ENCODE results near the gene SDK1. TPM values are rescaled to one million over a fixed set of nuclear protein-coding genes. Genes with fewer than 3 reads are reported as not detected.
"Not testable (repeated sequence)": the region's sequence is repeated elsewhere in the genome, so short reads cannot be mapped to it uniquely, and the experiment has no call there.

The SDK1 gene
- total RNA-seq, 2 experiments from 2014 or later, result 0.19 to 0.36 TPM

- ChIA-PET CTCF (ENCODE audit: unreplicated experiment) (no interaction called here), POLR2A (no interaction called here)
- Histone ChIP-seq H4K20me1 (ENCODE audit: insufficient read depth, low read length) (no peaks in the 10 kb centered on the region), H3K4me3 (ENCODE audit: low read depth, low read length, poor library complexity, severe bottlenecking) (no peak overlapping the region), H3K79me2 (ENCODE audit: insufficient read depth, low read depth, low read length) (no peaks in the 10 kb centered on the region), H3K27ac (ENCODE audit: low read depth, low read length, poor library complexity, severe bottlenecking) (no peak overlapping the region), H3K9me3 (ENCODE audit: low read length) (no peaks in the 10 kb centered on the region), H3K9me2 (ENCODE audit: insufficient read depth, low read length) (no peaks in the 10 kb centered on the region), H3K36me3 (ENCODE audit: insufficient read depth, low read length) (no peaks in the 10 kb centered on the region), H2AFZ (ENCODE audit: low read length) (no peak overlapping the region), H3K4me2 (ENCODE audit: low read length) (no peak overlapping the region), H3K4me1 (ENCODE audit: insufficient read depth, low read length, poor library complexity, severe bottlenecking) (no peaks in the 10 kb centered on the region)
- BruUV-seq (replicated peaks), result no TSS peak
- DNase-seq (ENCODE audit: low spot score), result no peak
- intact Hi-C loops (cut with micrococcal nuclease; ENCODE audit: unreplicated experiment), result no loop called here
- TF ChIP-seq EZH2phosphoT487 (IDR thresholded peaks at IDR 0.05; ENCODE audit: borderline replicate concordance, low read depth, low read length) (no peak), CTCF (conservative IDR thresholded peaks at IDR 0.05; ENCODE audit: low read length) (no peak)
Observed at GRCh38 chr7:4215176-4215720, 914.2 kb downstream of the SDK1 start.

GRCh38 chr7:4216016-4216415 is 915.0 kb downstream of the SDK1 start:
- H3K4me2 ChIP-seq (ENCODE audit: low read length), result no peak overlapping the region
- POLR2A ChIA-PET, result no interaction called here
- no peak overlapping the region for H3K27ac ChIP-seq (ENCODE audit: low read depth, low read length, poor library complexity, severe bottlenecking)
- H3K36me3 ChIP-seq (ENCODE audit: insufficient read depth, low read length), result no peaks in the 10 kb centered on the region
- no TSS peak for BruUV-seq (replicated peaks)
- DNase-seq (ENCODE audit: low spot score), result no peak
- H2AFZ ChIP-seq (ENCODE audit: low read length), result no peak overlapping the region
- intact Hi-C loops (cut with micrococcal nuclease; ENCODE audit: unreplicated experiment), result no loop called here
- no peak overlapping the region for H3K4me3 ChIP-seq (ENCODE audit: low read depth, low read length, poor library complexity, severe bottlenecking)
- TF ChIP-seq EZH2phosphoT487 (IDR thresholded peaks at IDR 0.05; ENCODE audit: borderline replicate concordance, low read depth, low read length) (no peak), CTCF (conservative IDR thresholded peaks at IDR 0.05; ENCODE audit: low read length) (no peak)
- H3K4me1 ChIP-seq (ENCODE audit: insufficient read depth, low read length, poor library complexity, severe bottlenecking), result no peaks in the 10 kb centered on the region
- no peaks in the 10 kb centered on the region for H3K9me3 ChIP-seq (ENCODE audit: low read length)
- no peaks in the 10 kb centered on the region for H3K79me2 ChIP-seq (ENCODE audit: insufficient read depth, low read depth, low read length)
- no peaks in the 10 kb centered on the region for H4K20me1 ChIP-seq (ENCODE audit: insufficient read depth, low read length)
- CTCF ChIA-PET (ENCODE audit: unreplicated experiment), result no interaction called here
- H3K9me2 ChIP-seq (ENCODE audit: insufficient read depth, low read length), result no peaks in the 10 kb centered on the region

- POLR2A ChIA-PET; H3K4me1 ChIP-seq (ENCODE audit: insufficient read depth, low read length, poor library complexity, severe bottlenecking); H3K79me2 ChIP-seq (ENCODE audit: insufficient read depth, low read depth, low read length); H3K27ac ChIP-seq (ENCODE audit: low read depth, low read length, poor library complexity, severe bottlenecking); H4K20me1 ChIP-seq (ENCODE audit: insufficient read depth, low read length); H3K4me3 ChIP-seq (ENCODE audit: low read depth, low read length, poor library complexity, severe bottlenecking); H2AFZ ChIP-seq (ENCODE audit: low read length); H3K4me2 ChIP-seq (ENCODE audit: low read length); BruUV-seq (replicated peaks); H3K9me3 ChIP-seq (ENCODE audit: low read length); intact Hi-C loops (cut with micrococcal nuclease; ENCODE audit: unreplicated experiment); H3K9me2 ChIP-seq (ENCODE audit: insufficient read depth, low read length); CTCF ChIA-PET (ENCODE audit: unreplicated experiment); H3K36me3 ChIP-seq (ENCODE audit: insufficient read depth, low read length); DNase-seq (ENCODE audit: low spot score): not testable (repeated sequence)
Observed at GRCh38 chr7:4217126-4217660, 916.1 kb downstream of the SDK1 start.

Measured in OCI-LY7 (cell line).